BE2C (cell line): ENCODE results near the gene GRAMD2B.

Source experiments
- DNase-seq: peaks from one replicate; pipeline ENCODE4 v3.0.0-alpha.2; 2020
- H3K27me3 ChIP-seq: fragments of 250-450 bp; sonication (Bioruptor Pico); 2 replicates; pipeline ENCODE4 v1.5.1; 2020; ENCODE audit warnings: mild to moderate bottlenecking
- H3K36me3 ChIP-seq: fragments of 250-450 bp; sonication (Bioruptor Pico); 2 replicates; pipeline ENCODE4 v1.5.1; 2020; ENCODE audit warnings: mild to moderate bottlenecking
- H3K4me1 ChIP-seq: fragments of 250-450 bp; sonication (Bioruptor Pico); 2 replicates; pipeline ENCODE4 v1.5.1; 2020
- H3K4me3 ChIP-seq: 2 replicates; pipeline ENCODE4 v1.5.1; 2011; ENCODE audit warnings: low read depth, low read length
- H3K9me3 ChIP-seq: fragments of 250-450 bp; sonication (Bioruptor Pico); 2 replicates; pipeline ENCODE4 v1.5.1; 2020
- TF ChIP-seq, protein P1 (sequence below): IDR thresholded peaks from 2 replicates; pipeline ENCODE4 v1.5.1; 2012; ENCODE audit warnings: mild to moderate bottlenecking, low read depth, low read length

GRAMD2B gene

GRCh38 chr5:126520593-126520953 lies 97.4 kb downstream of the GRAMD2B start:
- TF ChIP-seq, protein P1, sequence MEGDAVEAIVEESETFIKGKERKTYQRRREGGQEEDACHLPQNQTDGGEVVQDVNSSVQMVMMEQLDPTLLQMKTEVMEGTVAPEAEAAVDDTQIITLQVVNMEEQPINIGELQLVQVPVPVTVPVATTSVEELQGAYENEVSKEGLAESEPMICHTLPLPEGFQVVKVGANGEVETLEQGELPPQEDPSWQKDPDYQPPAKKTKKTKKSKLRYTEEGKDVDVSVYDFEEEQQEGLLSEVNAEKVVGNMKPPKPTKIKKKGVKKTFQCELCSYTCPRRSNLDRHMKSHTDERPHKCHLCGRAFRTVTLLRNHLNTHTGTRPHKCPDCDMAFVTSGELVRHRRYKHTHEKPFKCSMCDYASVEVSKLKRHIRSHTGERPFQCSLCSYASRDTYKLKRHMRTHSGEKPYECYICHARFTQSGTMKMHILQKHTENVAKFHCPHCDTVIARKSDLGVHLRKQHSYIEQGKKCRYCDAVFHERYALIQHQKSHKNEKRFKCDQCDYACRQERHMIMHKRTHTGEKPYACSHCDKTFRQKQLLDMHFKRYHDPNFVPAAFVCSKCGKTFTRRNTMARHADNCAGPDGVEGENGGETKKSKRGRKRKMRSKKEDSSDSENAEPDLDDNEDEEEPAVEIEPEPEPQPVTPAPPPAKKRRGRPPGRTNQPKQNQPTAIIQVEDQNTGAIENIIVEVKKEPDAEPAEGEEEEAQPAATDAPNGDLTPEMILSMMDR = no peak
- H3K27me3 ChIP-seq = no peaks in the 10 kb centered on the region
- H3K4me3 ChIP-seq = no peak overlapping the region

GRCh38 chr5:126521130-126521529 lies 97.9 kb downstream of the GRAMD2B start:
- TF ChIP-seq, protein P1 = no peak
- H3K9me3 ChIP-seq = no peaks in the 10 kb centered on the region

More at GRCh38 chr5:126520593-126520953, 97.4 kb downstream of the GRAMD2B start:
- DNase-seq = no peak
- peaks cover 24% of the 10 kb centered on the region for H3K4me1 ChIP-seq
- H3K36me3 ChIP-seq = no peaks in the 10 kb centered on the region
- no peaks in the 10 kb centered on the region for H3K9me3 ChIP-seq

GRCh38 chr5:126523818-126524510 lies 100.8 kb downstream of the GRAMD2B start:
- H3K27me3 ChIP-seq = no peaks in the 10 kb centered on the region
- no peaks in the 10 kb centered on the region for H3K9me3 ChIP-seq
- H3K4me1 ChIP-seq = peaks cover 11% of the 10 kb centered on the region
- DNase-seq = no peak
- no peaks in the 10 kb centered on the region for H3K36me3 ChIP-seq
- TF ChIP-seq, protein P1 = no peak
- H3K4me3 ChIP-seq = no peak overlapping the region

More at GRCh38 chr5:126521130-126521529, 97.9 kb downstream of the GRAMD2B start:
- Histone ChIP-seq H3K4me1 (peaks cover 19% of the 10 kb centered on the region), H3K36me3 (no peaks in the 10 kb centered on the region), H3K4me3 (no peak overlapping the region), H3K27me3 (no peaks in the 10 kb centered on the region)
- DNase-seq = no peak

- Histone ChIP-seq H3K36me3 (no peaks in the 10 kb centered on the region), H3K27me3 (no peaks in the 10 kb centered on the region), H3K9me3 (no peaks in the 10 kb centered on the region), H3K4me3 (no peak overlapping the region), H3K4me1 (peaks cover 3% of the 10 kb centered on the region; the same call in 1 of the 2 replicates)
- TF ChIP-seq, protein P1 = no peak
- peak; percentile 44 for DNase-seq
Observed at GRCh38 chr5:126525630-126526245, 102.5 kb downstream of the GRAMD2B start.

DNA sequence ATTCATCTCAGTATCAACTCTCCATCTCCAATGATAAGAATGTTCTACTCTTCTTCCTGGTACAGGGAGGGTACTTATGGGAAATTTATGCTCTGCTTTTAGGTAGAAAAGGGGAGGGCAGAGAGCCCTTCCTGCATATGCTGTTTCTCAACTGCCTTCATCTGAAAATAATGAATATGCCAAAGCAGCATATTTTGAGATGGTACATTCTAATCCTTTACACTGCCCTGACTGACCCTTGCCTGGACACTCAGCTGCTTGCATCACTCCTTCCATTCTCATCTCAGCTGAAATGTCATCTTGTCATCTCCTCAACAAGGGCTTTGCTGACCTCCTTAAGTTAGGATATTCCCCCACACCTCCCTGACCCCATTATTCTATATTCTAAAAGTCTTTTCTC lies 103.3 kb downstream of the GRAMD2B start:
- Histone ChIP-seq H3K9me3 (no peaks in the 10 kb centered on the region), H3K4me1 (peaks cover 3% of the 10 kb centered on the region; the same call in 1 of the 2 replicates), H3K36me3 (no peaks in the 10 kb centered on the region), H3K4me3 (no peak overlapping the region), H3K27me3 (no peaks in the 10 kb centered on the region)
- no peak for DNase-seq
- TF ChIP-seq, protein P1 = no peak

DNA sequence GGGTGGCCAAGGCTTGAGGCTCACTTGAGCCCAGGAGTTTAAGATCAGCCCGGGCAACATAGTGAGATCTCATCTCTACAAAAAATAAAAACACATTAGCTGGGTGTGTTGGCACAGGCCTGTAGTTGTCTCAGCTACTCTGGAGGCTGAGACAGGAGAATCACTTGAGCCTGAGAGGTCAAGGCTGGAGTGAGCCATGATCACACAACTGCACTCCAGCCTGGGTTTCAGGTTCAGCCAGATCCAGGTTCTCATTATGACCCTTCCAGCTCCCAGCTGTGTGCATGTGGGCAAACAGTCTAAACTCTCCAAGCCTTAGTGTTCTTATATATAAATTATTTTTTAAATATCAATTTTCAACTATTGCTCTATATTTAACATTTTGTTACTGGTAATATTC lies 103.9 kb downstream of the GRAMD2B start:
- Histone ChIP-seq H3K36me3 (no peaks in the 10 kb centered on the region), H3K9me3 (no peaks in the 10 kb centered on the region), H3K4me3 (no peak overlapping the region), H3K4me1 (peaks cover 3% of the 10 kb centered on the region; the same call in 1 of the 2 replicates), H3K27me3 (no peaks in the 10 kb centered on the region)
- TF ChIP-seq, protein P1 = no peak
- no peak for DNase-seq
